Stromal cell of bone marrow (primary cell): Measurements from ENCODE around the gene MFRP.

ENCODE experiments used
- DNase-seq: peaks from one replicate; pipeline ENCODE4 v3.0.0-alpha.2; 2012; ENCODE audit warnings: low read depth

The MFRP gene

DNA sequence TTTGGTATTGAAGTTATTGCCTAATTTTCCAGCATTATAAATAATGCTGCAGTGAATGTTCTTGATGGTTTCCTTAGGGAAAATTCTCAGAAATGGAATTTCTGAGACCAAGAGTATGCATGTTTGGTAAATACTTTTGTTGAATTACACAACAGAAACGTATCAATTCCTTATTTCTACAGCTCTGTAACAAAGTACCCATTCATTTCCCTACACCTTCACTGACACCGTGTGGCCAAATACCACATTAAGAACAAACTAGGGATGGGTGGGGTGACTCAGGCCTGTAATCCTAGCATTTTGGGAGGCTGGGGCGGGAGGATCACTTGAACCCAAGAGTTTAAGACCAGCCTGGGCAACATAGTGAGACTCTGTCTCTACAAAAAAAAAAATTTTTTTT is 51.3 kb downstream of the MFRP start:
- DNase-seq: no peak

DNA sequence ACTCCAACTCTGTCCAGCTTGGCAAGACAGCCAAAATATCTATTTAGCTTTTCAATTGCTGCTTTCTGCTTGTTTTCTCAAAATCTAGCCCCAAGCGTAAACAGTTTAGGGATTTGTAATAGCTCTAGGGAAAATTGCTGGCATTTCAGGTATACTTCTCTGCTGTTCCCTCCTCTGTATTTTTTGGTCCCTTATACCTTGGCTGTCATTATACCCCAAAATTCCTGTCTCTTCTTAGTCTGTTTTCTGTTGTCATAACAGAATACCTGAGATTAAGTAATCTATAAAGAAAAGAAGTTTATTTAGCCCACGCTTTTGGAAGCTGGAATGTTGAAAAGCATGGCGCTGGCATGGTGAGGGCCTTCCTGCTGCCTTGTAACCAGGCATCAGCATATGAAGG is 53.0 kb downstream of the MFRP start:
- no peak for DNase-seq

DNA sequence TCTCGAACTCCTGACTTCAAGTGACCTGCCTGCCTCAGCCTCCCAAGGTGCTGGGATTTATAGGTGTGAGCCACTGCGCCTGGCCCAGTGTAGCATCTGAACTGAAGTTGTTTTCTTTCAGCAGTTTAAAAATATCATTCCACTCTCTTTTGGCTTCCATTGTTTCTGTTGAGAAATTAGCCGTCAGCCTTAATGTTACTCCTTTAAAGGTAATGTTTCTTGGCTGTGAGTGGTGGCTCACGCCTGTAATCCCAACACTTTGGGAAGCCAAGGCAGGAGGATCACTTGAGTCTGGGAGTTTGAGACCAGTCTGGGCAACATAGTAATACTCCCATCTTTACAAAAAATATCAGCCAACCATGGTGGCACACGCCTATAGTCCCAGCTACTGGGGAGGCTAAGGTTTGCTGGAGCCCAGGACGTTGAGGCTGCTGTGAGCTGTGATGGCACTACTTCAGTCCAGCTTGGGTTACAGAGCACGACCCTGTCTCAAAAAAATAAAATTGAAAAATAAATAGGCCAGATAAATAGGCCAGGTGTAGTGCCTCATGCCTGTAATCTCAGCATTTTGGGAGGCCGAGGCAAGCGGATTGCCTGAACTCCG is 55.5 kb downstream of the MFRP start:
- no peak for DNase-seq
